ENCODE measurements around the gene SUV39H2.

DNA sequence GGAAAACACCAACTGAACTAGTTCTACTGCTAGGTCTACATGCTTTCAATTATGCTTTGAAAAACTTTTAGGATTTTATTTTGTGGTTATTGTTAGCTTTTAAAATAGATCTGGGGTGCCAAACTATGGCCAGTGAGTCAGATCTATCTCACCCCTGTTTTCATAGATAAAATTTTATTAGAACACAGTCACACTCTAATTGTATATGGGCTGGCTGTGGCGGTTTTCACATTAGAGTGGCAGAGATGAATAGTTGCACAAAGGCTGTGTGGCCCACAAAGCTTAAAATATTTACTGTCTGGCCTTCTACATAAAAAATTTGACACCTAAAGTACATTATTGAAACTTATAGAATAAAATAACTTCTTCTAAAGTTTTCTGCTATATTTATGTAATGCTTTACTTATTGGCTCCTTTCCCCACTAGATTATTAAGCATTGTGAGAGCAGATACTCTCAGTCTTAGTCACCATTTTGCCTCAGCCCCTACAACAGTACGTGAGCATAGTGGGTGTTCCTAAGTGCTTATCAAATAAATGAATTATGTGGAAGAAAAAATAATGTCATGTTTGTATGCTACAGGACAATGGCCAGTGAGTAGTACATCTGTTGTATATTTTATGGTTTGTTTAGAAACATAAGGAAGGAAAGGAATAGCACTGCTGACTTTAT is 5.4 kb upstream of the SUV39H2 start:
- TF ChIP-seq CTCF (IDR thresholded peaks at IDR 0.05) = no peak
- no peak for TF ChIP-seq POLR2A (IDR thresholded peaks at IDR 0.05)

All from suprapubic skin (tissue), 3 donors.